ENCODE data around the gene LAMP1.

GRCh38 chr13:113295776-113296175 lies 1.3 kb upstream of the LAMP1 start:
- TF ChIP-seq GABPA (IDR thresholded peaks at IDR 0.05; ENCODE audit: low read depth) (no peak), CTCF (IDR thresholded peaks at IDR 0.05) (no peak), EZH2phosphoT487 (IDR thresholded peaks at IDR 0.05; ENCODE audit: borderline replicate concordance, low read depth) (no peak), CHD2 (IDR thresholded peaks at IDR 0.05; ENCODE audit: low read length, partially characterized antibody) (no peak), EP300 (IDR thresholded peaks at IDR 0.05; ENCODE audit: borderline replicate concordance in 1 of 2, low read depth in 1 of 2, low read length in 1 of 2) (no peak), MAX (IDR thresholded peaks at IDR 0.05; ENCODE audit: low read depth) (no peak), YY1 (IDR thresholded peaks at IDR 0.05; ENCODE audit: low read depth) (no peak)
